Measurements from ENCODE around the gene MUC6. TPM values are rescaled to one million over a fixed set of nuclear protein-coding genes. Genes with fewer than 3 reads are reported as not detected.
A peak's percentile ranks its signal among the peaks of the same experiment; 100 is the strongest.

The MUC6 gene
- total RNA-seq, 1 experiment from 2014 or later, result not detected

DNA sequence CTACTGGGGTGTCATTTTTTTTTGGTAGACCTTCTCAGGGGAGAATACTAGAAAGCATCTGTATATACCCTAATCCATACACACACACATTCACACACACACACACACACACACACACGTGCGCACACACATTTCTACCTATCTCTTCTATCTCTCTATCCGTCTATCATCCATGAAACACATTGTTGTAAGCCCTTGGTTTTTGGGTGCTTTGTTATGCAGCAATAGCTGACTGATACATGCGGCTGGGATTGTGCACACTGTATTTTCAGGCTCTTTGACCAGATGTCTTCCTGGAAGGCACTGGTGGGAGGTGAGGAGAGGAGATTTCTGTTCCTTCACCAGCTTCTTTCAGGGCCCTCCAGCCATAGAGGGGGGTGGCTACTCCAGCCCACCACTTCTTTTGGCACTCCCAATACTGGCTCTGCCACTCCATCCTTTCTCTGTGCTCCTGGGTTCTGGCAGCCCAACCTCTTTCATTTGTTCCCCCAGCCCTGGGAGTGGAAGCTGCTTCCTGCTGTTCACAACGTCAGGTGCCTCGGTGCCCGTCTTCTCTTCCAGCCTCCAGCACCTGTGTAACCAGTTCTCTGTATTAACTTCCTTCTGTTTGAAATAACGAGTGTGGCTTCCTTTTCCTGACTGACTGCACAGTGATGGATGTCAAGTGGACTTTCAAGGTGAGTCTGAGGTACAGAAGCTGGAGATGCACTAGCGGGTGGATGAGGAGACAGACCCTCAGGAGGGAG lies 25.7 kb upstream of the MUC6 start:
- no peak overlapping the region for H3K27ac ChIP-seq
- peaks cover 11% of the 10 kb centered on the region for H3K4me1 ChIP-seq (replicated peaks)
- DNase-seq (ENCODE audit: low read depth in 1 of 2, low spot score in 2 of 2), result no peak
- no peaks in the 10 kb centered on the region for H3K27me3 ChIP-seq (replicated peaks)
- no peaks in the 10 kb centered on the region for H3K9me3 ChIP-seq (replicated peaks)
- H3K36me3 ChIP-seq, result no peaks in the 10 kb centered on the region
- no peak overlapping the region for H3K4me3 ChIP-seq

DNA sequence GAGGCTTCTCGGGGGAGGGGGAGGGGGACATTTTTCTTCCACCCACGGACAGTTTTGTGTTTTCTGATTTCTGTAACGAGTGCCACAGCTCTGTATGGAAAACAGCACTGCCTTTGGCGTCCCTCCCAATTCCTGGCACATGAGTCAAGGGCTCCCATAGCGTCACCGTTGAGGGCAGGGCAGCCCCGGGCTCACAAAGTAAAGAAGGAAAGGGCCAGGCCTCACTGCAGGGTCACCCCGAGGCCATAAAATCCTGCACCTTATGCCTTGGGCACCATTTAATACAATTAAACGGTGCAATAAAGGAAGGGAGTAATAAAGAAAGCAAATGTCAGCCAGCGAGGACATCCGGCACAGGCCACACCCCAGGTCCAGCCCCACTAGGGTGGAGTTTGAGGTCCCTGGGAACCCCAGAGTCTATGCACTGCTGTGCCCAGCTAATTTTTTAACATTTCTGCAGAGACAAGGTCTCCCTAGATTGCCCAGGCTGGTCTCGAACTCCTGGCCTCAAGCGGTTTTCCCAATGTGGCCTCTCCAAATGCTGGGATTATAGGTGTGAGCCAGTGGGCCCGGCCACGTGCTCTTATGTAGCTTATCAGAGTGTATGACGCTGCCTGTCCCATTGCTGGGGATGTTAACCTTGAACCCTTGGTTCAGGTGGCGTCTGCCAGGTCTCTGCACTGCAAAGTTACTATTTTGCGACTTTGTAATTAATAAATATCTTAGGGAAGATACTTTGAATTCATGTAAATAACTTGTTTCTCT lies 24.5 kb upstream of the MUC6 start:
- peak; percentile 59 to 74 for DNase-seq (ENCODE audit: low read depth in 1 of 2, low spot score in 2 of 2)
- Histone ChIP-seq H3K36me3 (no peaks in the 10 kb centered on the region), H3K27me3 (replicated peaks) (no peaks in the 10 kb centered on the region), H3K9me3 (replicated peaks) (no peaks in the 10 kb centered on the region), H3K27ac (peak overlapping the region; percentile 39), H3K4me1 (replicated peaks) (peaks cover 11% of the 10 kb centered on the region), H3K4me3 (no peak overlapping the region)

DNA sequence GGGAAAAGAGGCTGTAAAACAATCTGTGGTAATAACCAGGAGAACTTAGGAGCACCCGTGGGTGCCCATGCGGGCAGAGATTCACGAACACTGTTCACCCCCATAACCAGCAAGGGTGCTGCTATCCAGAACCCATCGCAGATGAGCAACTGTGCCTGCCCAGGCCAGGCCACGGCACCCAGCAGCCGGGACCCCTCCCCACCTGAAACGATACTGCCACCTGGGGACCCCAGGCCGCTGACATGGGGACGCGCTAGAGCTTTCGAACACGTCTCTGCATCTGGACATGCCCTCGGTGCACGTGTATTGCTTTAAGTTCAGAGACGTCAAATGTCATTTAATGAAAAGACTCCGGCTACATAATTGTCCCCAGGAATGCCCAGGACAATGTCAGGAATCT lies 23.9 kb upstream of the MUC6 start:
- Histone ChIP-seq H3K27me3 (replicated peaks) (no peaks in the 10 kb centered on the region), H3K4me3 (no peak overlapping the region), H3K36me3 (no peaks in the 10 kb centered on the region), H3K27ac (peak overlapping the region; percentile 39; the same call in 1 of the 2 replicates), H3K4me1 (replicated peaks) (peaks cover 11% of the 10 kb centered on the region), H3K9me3 (replicated peaks) (no peaks in the 10 kb centered on the region)
- no peak for DNase-seq (ENCODE audit: low read depth in 1 of 2, low spot score in 2 of 2)

DNA sequence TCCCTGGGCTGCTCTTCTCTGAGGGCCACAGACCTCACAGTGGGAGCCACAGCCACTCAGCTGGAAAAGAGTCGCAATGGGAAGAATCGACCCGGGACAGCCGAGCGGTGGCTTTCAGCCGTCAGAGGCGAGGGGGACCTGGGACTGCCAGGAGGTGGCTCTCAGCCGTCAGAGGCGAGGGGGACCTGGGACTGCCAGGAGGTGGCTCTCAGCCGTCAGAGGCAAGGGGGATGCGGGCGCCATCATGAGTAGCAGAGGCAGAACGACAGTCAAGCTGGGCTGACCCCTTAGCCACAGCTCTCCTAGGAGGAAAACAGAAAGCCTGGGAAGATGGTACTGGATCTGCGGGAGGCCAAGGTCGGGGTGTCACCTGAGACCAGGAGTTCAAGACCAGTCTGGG lies 23.2 kb upstream of the MUC6 start:
- Histone ChIP-seq H3K27ac (no peak overlapping the region), H3K4me3 (no peak overlapping the region), H3K4me1 (replicated peaks) (peaks cover 11% of the 10 kb centered on the region), H3K27me3 (replicated peaks) (no peaks in the 10 kb centered on the region), H3K9me3 (replicated peaks) (no peaks in the 10 kb centered on the region), H3K36me3 (no peaks in the 10 kb centered on the region)
- DNase-seq (ENCODE audit: low read depth in 1 of 2, low spot score in 2 of 2), result no peak

DNA sequence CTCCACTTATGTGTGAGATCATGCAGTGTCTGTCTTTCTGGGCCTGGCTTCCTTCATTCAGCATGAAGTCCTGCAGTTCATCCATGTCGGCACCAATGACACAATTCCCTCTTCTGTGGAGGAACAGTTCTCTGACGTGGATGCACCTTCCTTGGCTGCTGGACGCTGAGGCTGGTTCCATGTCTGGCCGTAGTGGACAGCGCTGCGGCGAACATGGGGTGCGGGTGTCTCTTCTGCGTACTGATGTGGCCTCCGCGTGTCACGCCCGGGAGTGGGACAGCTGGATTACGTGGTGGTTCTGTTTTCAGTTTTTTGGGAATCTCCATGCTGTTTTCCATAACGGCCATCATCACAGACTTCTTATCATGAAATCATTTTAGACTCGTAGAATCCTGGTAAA lies 21.3 kb upstream of the MUC6 start:
- H3K4me1 ChIP-seq (replicated peaks), result peaks cover 11% of the 10 kb centered on the region
- H3K4me3 ChIP-seq, result no peak overlapping the region
- no peaks in the 10 kb centered on the region for H3K36me3 ChIP-seq
- no peaks in the 10 kb centered on the region for H3K27me3 ChIP-seq (replicated peaks)
- DNase-seq (ENCODE audit: low read depth in 1 of 2, low spot score in 2 of 2), result no peak
- no peak overlapping the region for H3K27ac ChIP-seq
- no peaks in the 10 kb centered on the region for H3K9me3 ChIP-seq (replicated peaks)

DNA sequence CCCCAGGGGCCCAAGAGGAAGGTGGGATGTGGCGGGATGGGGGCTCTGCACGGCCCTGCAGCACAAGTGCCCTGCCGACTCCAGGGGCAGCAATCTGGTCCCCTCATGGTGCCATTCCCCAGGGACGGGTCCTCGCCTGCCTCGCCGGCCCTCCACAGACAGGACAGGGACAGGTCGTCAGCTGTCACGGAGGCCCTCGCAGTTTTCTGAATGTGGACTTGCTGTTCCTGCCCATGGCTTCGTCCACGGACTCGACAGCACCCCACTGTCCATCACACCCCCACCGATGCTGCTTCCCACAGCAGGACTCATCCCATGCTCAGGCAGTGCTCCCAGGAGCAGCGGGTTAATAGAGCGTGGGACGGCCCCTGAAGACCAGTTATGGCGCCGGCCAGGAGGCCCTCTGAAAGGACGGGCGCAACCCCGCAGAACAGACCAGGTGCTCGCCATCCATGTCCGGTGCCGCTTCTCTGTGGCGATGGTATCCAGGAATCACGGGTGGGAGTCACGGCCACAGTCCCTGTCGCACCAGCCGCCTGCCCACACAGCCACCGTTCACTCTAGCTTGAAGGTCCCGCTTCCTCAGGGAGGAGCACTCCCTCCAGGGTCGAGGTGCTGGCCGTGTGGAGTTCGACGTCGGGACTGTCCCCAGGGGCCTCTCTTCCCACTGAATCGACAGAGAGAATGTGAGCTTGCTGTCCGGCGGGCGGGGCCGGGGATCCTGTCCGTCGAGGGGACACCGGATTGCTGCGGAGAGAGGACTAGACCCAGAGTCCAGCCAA lies 19.7 kb upstream of the MUC6 start:
- Histone ChIP-seq H3K27me3 (replicated peaks) (no peaks in the 10 kb centered on the region), H3K36me3 (no peaks in the 10 kb centered on the region), H3K9me3 (replicated peaks) (no peaks in the 10 kb centered on the region), H3K27ac (no peak overlapping the region), H3K4me1 (replicated peaks) (peaks cover 10% of the 10 kb centered on the region), H3K4me3 (no peak overlapping the region)
- no peak for DNase-seq (ENCODE audit: low read depth in 1 of 2, low spot score in 2 of 2)

DNA sequence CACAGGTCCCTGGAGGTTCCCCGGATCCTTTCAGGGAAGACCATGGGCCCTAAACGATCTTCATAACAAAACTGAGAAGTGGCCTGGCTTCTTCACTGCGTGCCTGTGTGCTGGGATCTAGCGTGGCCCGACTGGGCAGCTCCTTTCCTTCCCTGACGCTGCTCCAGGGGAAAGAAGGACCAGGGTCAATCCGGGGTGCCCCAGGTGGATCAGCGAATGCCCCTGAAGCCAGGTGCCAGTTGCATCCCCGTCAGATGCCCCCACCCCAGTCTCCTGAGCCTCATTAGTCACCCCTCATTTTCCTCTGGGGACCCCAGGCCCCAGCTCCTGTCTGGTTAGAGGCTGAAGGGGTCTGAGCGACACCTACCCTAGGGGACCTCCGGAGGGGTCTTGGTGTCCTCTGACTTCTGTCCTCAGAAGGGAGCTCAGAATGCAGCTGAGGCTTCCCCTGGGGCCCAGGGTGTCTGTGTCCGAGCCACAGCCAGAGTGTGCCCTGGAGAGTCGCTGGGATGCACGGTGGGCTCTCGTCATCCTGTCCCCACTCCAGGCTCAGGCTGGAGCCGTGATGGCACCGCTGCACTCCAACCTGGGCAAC lies 18.7 kb upstream of the MUC6 start:
- no peaks in the 10 kb centered on the region for H3K27me3 ChIP-seq (replicated peaks)
- H3K4me3 ChIP-seq, result no peak overlapping the region
- no peaks in the 10 kb centered on the region for H3K36me3 ChIP-seq
- no peak for DNase-seq (ENCODE audit: low read depth in 1 of 2, low spot score in 2 of 2)
- H3K4me1 ChIP-seq (replicated peaks), result peaks cover under 1% of the 10 kb centered on the region
- no peaks in the 10 kb centered on the region for H3K9me3 ChIP-seq (replicated peaks)
- H3K27ac ChIP-seq, result no peak overlapping the region

DNA sequence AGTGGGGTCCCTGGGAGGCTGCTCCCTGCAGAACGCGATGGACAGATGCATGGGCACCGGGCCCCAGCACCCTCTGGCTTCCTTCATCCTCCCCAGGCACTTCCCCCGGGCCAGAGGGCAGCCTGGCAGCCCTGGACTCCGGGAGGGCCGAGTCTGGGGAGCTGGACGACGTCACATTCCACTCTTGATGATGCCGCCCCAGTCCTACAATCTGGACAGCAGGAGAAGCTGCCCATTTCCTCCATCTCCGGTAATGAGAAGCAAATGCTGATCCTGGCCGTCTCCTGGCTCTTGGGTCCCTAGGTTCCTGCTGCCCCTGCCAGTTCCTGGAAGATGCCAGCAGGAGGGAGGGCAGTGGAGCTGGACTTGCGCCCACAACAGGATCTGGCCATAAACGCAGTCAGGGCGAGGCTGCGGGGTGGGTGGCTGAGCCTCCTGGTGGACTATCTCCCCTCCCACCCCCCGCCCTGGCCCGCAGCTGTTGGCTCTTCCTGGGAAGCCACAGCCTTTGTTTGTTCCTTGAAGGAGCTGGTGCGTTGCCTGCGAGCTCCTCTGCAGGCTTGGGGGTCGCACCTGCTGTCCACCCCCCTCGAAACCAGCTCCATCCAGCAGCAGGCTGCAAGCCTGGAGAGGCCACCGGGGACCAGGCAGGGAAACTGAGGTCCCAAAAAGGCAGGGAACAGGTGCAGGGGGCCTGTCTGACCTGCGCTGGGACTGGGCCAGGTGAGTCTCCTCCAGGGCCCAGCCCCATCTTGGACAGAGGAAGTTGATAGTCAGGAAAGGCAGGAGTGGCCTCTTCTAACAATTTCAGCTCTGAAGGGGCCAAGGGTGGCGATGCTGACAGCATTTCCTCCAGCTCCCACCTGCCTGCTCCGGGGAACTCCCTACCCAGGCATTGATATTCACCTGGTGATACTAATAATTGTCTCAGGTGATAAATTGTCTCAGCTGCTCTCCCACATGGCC lies 17.9 kb upstream of the MUC6 start:
- H3K27ac ChIP-seq, result no peak overlapping the region
- H3K4me3 ChIP-seq, result no peak overlapping the region
- no peaks in the 10 kb centered on the region for H3K4me1 ChIP-seq (replicated peaks)
- H3K36me3 ChIP-seq, result no peaks in the 10 kb centered on the region
- no peaks in the 10 kb centered on the region for H3K27me3 ChIP-seq (replicated peaks)
- H3K9me3 ChIP-seq (replicated peaks), result no peaks in the 10 kb centered on the region
- no peak for DNase-seq (ENCODE audit: low read depth in 1 of 2, low spot score in 2 of 2)

DNA sequence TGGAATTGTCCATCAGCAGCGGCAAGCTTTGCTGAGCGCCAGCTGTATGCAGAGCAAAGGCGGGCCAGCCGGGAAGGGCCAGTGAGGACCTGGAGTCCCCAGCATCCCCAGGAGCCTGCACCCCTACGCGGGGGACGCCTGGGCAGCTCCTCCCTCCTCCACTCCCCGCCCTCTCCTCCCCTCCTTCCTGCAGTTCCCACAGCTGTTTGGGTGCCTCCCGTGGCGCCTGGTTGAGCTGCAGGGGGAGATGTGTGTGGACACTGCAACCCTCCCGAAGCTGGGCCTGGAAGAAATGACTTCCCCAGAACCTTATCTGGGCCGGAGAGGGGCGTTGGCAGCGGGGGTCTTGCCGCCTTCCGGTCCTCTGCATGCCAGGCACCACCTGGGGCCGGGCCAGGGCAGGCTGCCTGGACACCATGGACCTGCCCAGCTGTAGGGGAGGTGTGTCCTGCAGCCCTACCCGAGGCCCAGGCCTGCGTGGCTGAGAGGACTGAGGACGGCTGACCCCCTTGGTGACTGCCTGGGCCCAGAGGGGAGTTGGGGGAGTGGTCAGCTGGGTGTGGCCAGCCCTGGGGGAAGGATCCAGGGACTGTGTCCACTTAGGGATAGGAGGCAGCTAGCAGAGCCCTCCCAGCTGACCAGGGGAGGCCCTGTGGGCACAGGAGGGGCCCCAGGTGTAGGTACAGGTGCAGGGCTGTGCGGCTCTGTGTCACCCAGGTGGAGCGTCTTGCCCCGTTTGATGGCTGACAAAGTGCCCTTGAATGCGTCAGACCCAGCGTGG lies 16.8 kb upstream of the MUC6 start:
- Histone ChIP-seq H3K27me3 (replicated peaks) (no peaks in the 10 kb centered on the region), H3K4me1 (replicated peaks) (no peaks in the 10 kb centered on the region), H3K27ac (no peak overlapping the region), H3K9me3 (replicated peaks) (no peaks in the 10 kb centered on the region), H3K36me3 (no peaks in the 10 kb centered on the region), H3K4me3 (no peak overlapping the region)
- DNase-seq (ENCODE audit: low read depth in 1 of 2, low spot score in 2 of 2), result no peak

DNA sequence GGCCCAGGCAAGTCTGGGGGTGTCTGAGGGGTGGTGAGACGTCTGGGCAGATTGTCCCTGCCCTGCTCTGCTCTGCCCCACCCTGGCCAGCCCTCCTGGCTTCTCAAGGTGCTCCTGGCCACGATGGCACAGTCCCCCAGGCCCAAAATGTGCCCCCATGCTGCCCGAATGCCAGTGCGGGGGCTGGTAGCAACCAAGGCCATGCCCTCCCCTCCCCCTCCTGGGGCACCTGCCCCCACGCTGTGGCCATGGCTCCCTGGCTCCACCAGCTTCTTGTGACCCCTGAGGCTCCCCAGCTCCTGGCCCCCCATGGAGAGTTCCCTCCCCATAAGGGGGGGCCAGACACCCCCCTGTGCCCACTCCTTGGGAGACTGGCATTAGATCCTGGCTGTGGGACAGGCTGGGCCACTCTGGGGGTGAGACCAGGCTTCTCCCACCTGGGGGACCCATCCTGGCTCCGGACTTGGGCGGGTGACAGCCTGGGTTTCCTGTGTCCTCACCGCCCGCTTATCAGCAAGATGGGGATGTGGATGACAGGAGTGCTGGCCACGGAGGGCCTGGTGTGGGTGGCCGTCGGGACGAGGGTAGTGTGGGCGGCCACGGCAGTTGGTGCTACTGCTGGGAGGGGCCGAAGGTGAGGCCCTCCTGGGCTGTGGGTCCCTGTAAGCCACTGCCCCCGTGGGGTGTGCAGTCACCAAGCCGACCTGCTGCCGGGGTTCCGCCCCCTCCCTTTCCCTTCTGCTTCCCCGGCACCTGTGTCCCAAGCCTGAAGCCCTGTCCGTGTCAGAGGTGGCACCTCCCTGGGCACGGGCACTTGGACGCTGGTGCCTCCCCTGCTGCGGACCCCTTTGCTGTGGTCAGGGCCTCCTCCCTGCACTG lies 15.9 kb upstream of the MUC6 start:
- H3K4me1 ChIP-seq (replicated peaks), result no peaks in the 10 kb centered on the region
- H3K4me3 ChIP-seq, result no peak overlapping the region
- 0 out of 2 replicates have a peak, but pooled peaks cover 2% of the 10 kb centered on the region for H3K27me3 ChIP-seq (replicated peaks)
- H3K27ac ChIP-seq, result no peak overlapping the region
- no peaks in the 10 kb centered on the region for H3K9me3 ChIP-seq (replicated peaks)
- DNase-seq (ENCODE audit: low read depth in 1 of 2, low spot score in 2 of 2), result no peak
- H3K36me3 ChIP-seq, result no peaks in the 10 kb centered on the region

DNA sequence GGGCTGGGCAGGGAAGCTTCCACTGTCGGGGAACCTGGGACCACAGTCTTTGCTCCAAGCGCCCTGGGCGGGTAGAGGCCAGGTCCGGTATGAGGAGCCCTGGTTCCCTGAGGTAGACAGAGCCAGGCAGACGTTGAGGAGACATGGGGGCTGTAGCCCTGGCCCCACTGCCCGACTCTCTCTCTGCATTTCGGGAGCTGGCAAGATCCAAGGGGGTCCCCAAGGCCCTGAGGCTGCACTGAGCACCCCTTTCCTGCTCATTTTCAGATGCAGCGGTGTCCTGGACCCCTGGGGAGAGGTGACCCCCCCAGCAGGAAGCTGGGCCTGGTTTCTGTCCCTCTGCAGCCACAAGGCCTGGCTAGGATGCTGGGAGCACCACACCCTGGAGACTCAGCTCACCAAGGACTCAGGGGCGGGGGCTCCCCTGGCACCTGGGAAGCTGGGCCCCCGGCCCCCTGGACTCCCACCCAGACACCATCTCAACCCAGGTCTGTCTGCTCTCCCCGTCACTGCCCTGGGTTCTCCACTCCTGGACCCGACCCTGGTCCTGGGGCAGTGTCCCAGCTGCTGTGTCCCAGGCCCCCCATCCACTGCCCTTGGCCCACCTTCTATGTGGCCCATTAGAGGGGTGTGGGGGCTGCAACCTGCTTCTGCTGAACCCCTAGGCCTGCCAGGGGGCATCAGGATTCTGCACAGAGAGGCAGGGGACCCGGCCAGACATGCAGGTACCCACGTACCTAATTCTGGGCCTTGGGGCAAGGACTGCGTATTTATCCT lies 15.0 kb upstream of the MUC6 start:
- Histone ChIP-seq H3K27ac (no peak overlapping the region), H3K4me1 (replicated peaks) (no peaks in the 10 kb centered on the region), H3K36me3 (no peaks in the 10 kb centered on the region), H3K27me3 (replicated peaks) (0 out of 2 replicates have a peak, but pooled peaks cover 7% of the 10 kb centered on the region), H3K9me3 (replicated peaks) (no peaks in the 10 kb centered on the region), H3K4me3 (no peak overlapping the region)
- no peak for DNase-seq (ENCODE audit: low read depth in 1 of 2, low spot score in 2 of 2)

Measured in SJSA1 (cell line).